Spleen (tissue), 11 donors: ENCODE data around the gene SPATA22. TPM values are rescaled to one million over a fixed set of nuclear protein-coding genes. Genes with fewer than 3 reads are reported as not detected.

Experiments used
- DNase-seq: peaks from one replicate; pipeline ENCODE4 v3.0.0-alpha.2; 2020
- H3K27ac ChIP-seq, 8 donors: fragments of 200-600 bp; sonication (generic) in 7 of 8; 1 replicate in 4 of 8; 2 replicates in 4 of 8; pipeline versions ENCODE4 v1.5.0 to v1.8.0; 2016 to 2021; ENCODE audit warnings: inconsistent platforms in 4 of 8, mild to moderate bottlenecking in 4 of 8, moderate library complexity in 1 of 8
- H3K27me3 ChIP-seq, 7 donors: fragments of 200-600 bp; sonication (generic) in 6 of 7; replicated peaks in 1 of 7; 1 replicate in 4 of 7; 2 replicates in 3 of 7; pipeline versions ENCODE4 v1.5.0 to v1.8.0; 2016 to 2021; ENCODE audit warnings: inconsistent platforms in 3 of 7, mild to moderate bottlenecking in 1 of 7
- H3K36me3 ChIP-seq, 6 donors: fragments of 200-600 bp; sonication (generic) in 5 of 6; 1 replicate in 4 of 6; 2 replicates in 2 of 6; pipeline versions ENCODE4 v1.5.0 to v1.8.0; 2016 to 2021; ENCODE audit warnings: inconsistent platforms in 2 of 6
- H3K4me1 ChIP-seq, 6 donors: fragments of 200-600 bp; sonication (generic) in 5 of 6; 1 replicate in 3 of 6; 2 replicates in 3 of 6; pipeline versions ENCODE4 v1.5.0 to v1.8.0; 2016 to 2021; ENCODE audit warnings: inconsistent platforms in 3 of 6
- H3K4me3 ChIP-seq, 8 donors: fragments of 200-600 bp; sonication (generic) in 7 of 8; 1 replicate in 4 of 8; 2 replicates in 4 of 8; pipeline versions ENCODE4 v1.5.0 to v1.8.0; 2016 to 2021; ENCODE audit warnings: inconsistent platforms in 4 of 8, mild to moderate bottlenecking in 4 of 8, moderate library complexity in 2 of 8
- H3K9me3 ChIP-seq, 8 donors: fragments of 200-600 bp; sonication (generic) in 7 of 8; 1 replicate in 4 of 8; 2 replicates in 4 of 8; pipeline versions ENCODE4 v1.5.0 to v1.8.0; 2016 to 2021; ENCODE audit warnings: inconsistent platforms in 4 of 8
- CTCF ChIP-seq, 11 experiments: fragments of 200-600 bp in 7 of 11; fragments of 450-650 bp in 4 of 11; sonication (generic) in 4 of 11; IDR thresholded peaks in 8 of 11; conservative IDR thresholded peaks in 3 of 11; 1 replicate in 7 of 11; 2 replicates in 4 of 11; pipeline versions ENCODE4 v1.4.0 to v1.8.0; 2016 to 2021; ENCODE audit warnings: antibody characterized with exemption in 11 of 11, inconsistent platforms in 4 of 11, mild to moderate bottlenecking in 1 of 11
- POLR2A ChIP-seq, 3 donors: fragments of 450-650 bp; IDR thresholded peaks; one replicate each; pipeline ENCODE4 v1.5.1; 2017; ENCODE audit warnings: antibody characterized with exemption in 3 of 3, mild to moderate bottlenecking in 1 of 3
- POLR2AphosphoS5 ChIP-seq, 3 donors: sonication (generic); formaldehyde crosslinking; IDR thresholded peaks; one replicate each; pipeline ENCODE4 v1.5.1; 2017; ENCODE audit warnings: antibody characterized with exemption in 3 of 3
- WGBS, 5 donors: extraction: QIAGEN DNeasy Blood & Tissue Kit in 3 of 5; methylation state at CpG; one replicate each; pipeline versions ENCODE4 v1.1.5 to v1.1.7; 2013 to 2018; 5-methylcytosine and 5-hydroxymethylcytosine counted together
- intact Hi-C: fragments of 100-400 bp; cut with DNase I; formaldehyde crosslinking; loops from one replicate; pipeline ENCODE4 v1.15.0; 2023; ENCODE audit warnings: low total_unique reads
- polyA plus RNA-seq, 3 donors: library from polyadenylated mRNA; stranded (reverse); fragments of 200-250 nt; gene quantifications; one replicate each; pipeline ENCODE4 v1.2.1, GENCODE V29; 2013
- total RNA-seq, 7 donors: library from RNA; depleted of rRNA in 3 of 7; stranded (reverse); fragments of >200 nt in 3 of 7; fragmentation: NEBNext Ultra II Directional in 4 of 7; extraction: Animal tissue kit (Norgen Biotek cat#: 25700) in 4 of 7; gene quantifications; one replicate each; pipeline versions ENCODE4 v1.1.0 to v1.2.1, GENCODE V29; 2016 to 2021
- donor health status: healthy with polysubstance abuse.
- donor health status: DM: no; HTN: no; CAD: no; lungs with moderate emphysema.
- donor health status: DM: no; HTN: no; CAD: no.
- donor health status: Bipolar disorder and iron deficiency.
- donor health status: healthy.
- donor health status: DM: no; HTN: no; CAD: no.
- donor health status: DM: yes; HTN: yes; CAD: no.

The SPATA22 gene
- total and polyA plus RNA-seq, 10 donors, result 0.22 to 0.80 (median 0.39) TPM; not detected in 6

GRCh38 chr17:3507071-3507470 is 35.5 kb upstream of the SPATA22 start:
- intact Hi-C loops, result no loop called here
- Histone ChIP-seq H3K27me3 (no peaks in the 10 kb centered on the region), H3K4me1 (no peaks in the 10 kb centered on the region), H3K27ac (no peak overlapping the region), H3K9me3 (no peaks in the 10 kb centered on the region), H3K4me3 (no peak overlapping the region), H3K36me3 (no peaks in the 10 kb centered on the region)
- no peak for TF ChIP-seq POLR2AphosphoS5 (IDR thresholded peaks at IDR 0.05)
- TF ChIP-seq CTCF (IDR thresholded peaks at IDR 0.05 in 8 of 11, conservative IDR thresholded peaks at IDR 0.05 in 3 of 11), result no peak
- no peak for TF ChIP-seq POLR2A (IDR thresholded peaks at IDR 0.05)
- DNase-seq, result no peak
- WGBS, 5 donors, result 64 to 76% (median 70%) methylated on average over 1 of the region's 1 CpG

- Histone ChIP-seq H3K9me3 (peaks cover 0 to 3% (median 0%) of the 10 kb centered on the region in 8 donors), H3K4me3 (no peak overlapping the region), H3K27me3 (no peaks in the 10 kb centered on the region), H3K27ac (no peak overlapping the region), H3K4me1 (no peaks in the 10 kb centered on the region), H3K36me3 (no peaks in the 10 kb centered on the region)
- intact Hi-C loops, result no loop called here
- 93 to 100% (median 94%) methylated on average over 2 of the region's 2 CpGs for WGBS, 5 donors
- TF ChIP-seq POLR2AphosphoS5 (IDR thresholded peaks at IDR 0.05) (no peak), CTCF (IDR thresholded peaks at IDR 0.05 in 8 of 11, conservative IDR thresholded peaks at IDR 0.05 in 3 of 11) (no peak), POLR2A (IDR thresholded peaks at IDR 0.05) (no peak)
- DNase-seq, result no peak
Observed at GRCh38 chr17:3506054-3506453, 34.4 kb upstream of the SPATA22 start.

GRCh38 chr17:3505008-3505407 is 33.4 kb upstream of the SPATA22 start:
- no peak for TF ChIP-seq POLR2AphosphoS5 (IDR thresholded peaks at IDR 0.05)
- TF ChIP-seq CTCF (IDR thresholded peaks at IDR 0.05 in 8 of 11, conservative IDR thresholded peaks at IDR 0.05 in 3 of 11), result no peak
- TF ChIP-seq POLR2A (IDR thresholded peaks at IDR 0.05), result no peak
- 88 to 95% (median 94%) methylated on average over 7 of the region's 7 CpGs for WGBS, 5 donors
- Histone ChIP-seq H3K27ac (no peak overlapping the region), H3K27me3 (no peaks in the 10 kb centered on the region), H3K9me3 (peaks cover 0 to 8% (median 0%) of the 10 kb centered on the region in 8 donors), H3K4me3 (no peak overlapping the region), H3K36me3 (no peaks in the 10 kb centered on the region), H3K4me1 (no peaks in the 10 kb centered on the region)
- no peak for DNase-seq
- intact Hi-C loops, result no loop called here

- Histone ChIP-seq H3K27me3 (no peaks in the 10 kb centered on the region), H3K27ac (no peak overlapping the region), H3K4me1 (no peaks in the 10 kb centered on the region), H3K36me3 (no peaks in the 10 kb centered on the region), H3K9me3 (peaks cover 0 to 8% (median 0%) of the 10 kb centered on the region in 8 donors), H3K4me3 (no peak overlapping the region)
- no peak for DNase-seq
- intact Hi-C loops, result no loop called here
- TF ChIP-seq CTCF (IDR thresholded peaks at IDR 0.05 in 8 of 11, conservative IDR thresholded peaks at IDR 0.05 in 3 of 11) (no peak), POLR2AphosphoS5 (IDR thresholded peaks at IDR 0.05) (no peak), POLR2A (IDR thresholded peaks at IDR 0.05) (no peak)
- 69 to 91% (median 83%) methylated on average over 1 of the region's 1 CpG for WGBS, 5 donors
Observed at GRCh38 chr17:3503285-3503684, 31.7 kb upstream of the SPATA22 start.
